HepG2 (cell line): ENCODE measurements around the gene ANKRD31. TPM values are rescaled to one million over a fixed set of nuclear protein-coding genes. Genes with fewer than 3 reads are reported as not detected.

Experiments
- ATAC-seq: fragments of 200-7000 bp; cut with Tn5 transposase; 3 replicates; pipeline ENCODE4 v1.9.1; 2020; ENCODE audit warnings: mild to moderate bottlenecking, moderate library complexity
- BruUV-seq: library from RNA; stranded (reverse); fragments of 400-500 nt; replicated peaks from 2 replicates; lab custom pipeline; 2021; lab: Mats Ljungman, UMichigan
- CTCF ChIA-PET: fragments of 300-600 bp; formaldehyde crosslinking; extraction: SDS; loops from one replicate; lab custom pipeline; 2021; ENCODE audit warnings: low total read pairs, inconsistent platforms, low intra/inter-chr PET ratio; lab: Yijun Ruan, JAX
- POLR2A ChIA-PET: fragments of 350-600 bp; sonication (Branson Sonifier 250); formaldehyde crosslinking; loops from one replicate; lab custom pipeline; 2020; ENCODE audit warnings: antibody characterized with exemption, inconsistent platforms; lab: Yijun Ruan, JAX
- DNase-seq: peaks from one replicate; pipeline ENCODE4 v3.0.0-alpha.2; 2015; ENCODE audit warnings: low spot score
- FAIRE-seq: peaks from 3 replicates; lab custom pipeline; 2011; peaks lifted over from hg19 to GRCh38; lab: Jason Lieb, UNC
- H2AFZ ChIP-seq: one replicate; pipeline ENCODE4 v1.6.1; 2011; ENCODE audit warnings: low read length, inconsistent platforms
- H3K27ac ChIP-seq: fragments of 300-600 bp; 3 replicates; pipeline ENCODE4 v1.8.0; 2011; ENCODE audit warnings: mixed run types, mild to moderate bottlenecking, mixed read lengths, low read length, inconsistent platforms; ENCODE audit not compliant: insufficient read depth; ENCODE audit errors: extremely low read length
- H3K27me3 ChIP-seq, 2 experiments: fragments of 200-600 bp in 1 of 2; 2 replicates in 1 of 2; 3 replicates in 1 of 2; pipeline versions ENCODE4 v1.6.0 to v1.8.0; 2011; ENCODE audit warnings: low read length in 2 of 2, mild to moderate bottlenecking in 2 of 2, moderate library complexity in 2 of 2, inconsistent platforms in 1 of 2; ENCODE audit not compliant: insufficient read depth in 2 of 2, control insufficient read depth in 1 of 2
- H3K36me3 ChIP-seq, 2 experiments: fragments of 200-600 bp in 1 of 2; replicated peaks in 1 of 2; 2 replicates in 1 of 2; 3 replicates in 1 of 2; pipeline versions ENCODE4 v1.5.1 to v1.8.0; 2011; ENCODE audit warnings: low read length in 2 of 2, inconsistent platforms in 1 of 2; ENCODE audit not compliant: insufficient read depth in 2 of 2, control insufficient read depth in 1 of 2
- H3K4me1 ChIP-seq: 2 replicates; pipeline ENCODE4 v1.5.1; 2012; ENCODE audit warnings: low read length, inconsistent platforms; ENCODE audit not compliant: insufficient read depth
- H3K4me2 ChIP-seq: 2 replicates; pipeline ENCODE4 v1.6.0; 2011; ENCODE audit warnings: low read depth, low read length, inconsistent platforms
- H3K4me3 ChIP-seq, 3 experiments: fragments of 200-600 bp in 1 of 3; sonication (generic), shearing (Covaris generic) in 1 of 3; replicated peaks in 1 of 3; 2 replicates each; pipeline ENCODE4 v1.5.1; 2011 to 2016; ENCODE audit warnings: low read length in 3 of 3, inconsistent platforms in 2 of 3, low read depth in 2 of 3, mild to moderate bottlenecking in 2 of 3, control low read depth in 1 of 3, mixed read lengths in 1 of 3; ENCODE audit not compliant: insufficient read depth in 1 of 3
- H3K79me2 ChIP-seq: one replicate; pipeline ENCODE4 v1.6.1; 2011; ENCODE audit warnings: low read length, inconsistent platforms; ENCODE audit not compliant: insufficient read depth
- H3K9ac ChIP-seq: 2 replicates; pipeline ENCODE4 v1.6.0; 2011; ENCODE audit warnings: mild to moderate bottlenecking, low read depth, low read length, inconsistent platforms; ENCODE audit not compliant: insufficient read depth
- H3K9me3 ChIP-seq: 2 replicates; pipeline ENCODE4 v1.5.1; 2012; ENCODE audit warnings: mild to moderate bottlenecking, low read length
- H4K20me1 ChIP-seq: 2 replicates; pipeline ENCODE4 v1.6.0; 2011; ENCODE audit warnings: inconsistent platforms, mild to moderate bottlenecking, low read length, moderate library complexity; ENCODE audit not compliant: insufficient read depth
- ATF2 ChIP-seq: sonication (generic); formaldehyde crosslinking; IDR thresholded peaks from 2 replicates; pipeline ENCODE4 v1.4.0; 2020; ENCODE audit warnings: missing genetic modification reagents
- FIP1L1 ChIP-seq: fragments of 200-400 bp; formaldehyde crosslinking; IDR thresholded peaks from 2 replicates; pipeline ENCODE4 v1.6.1; 2018; ENCODE audit warnings: low read depth, mild to moderate bottlenecking, low read length, moderate library complexity, borderline replicate concordance; ENCODE audit not compliant: insufficient read depth
- KAT7 ChIP-seq: IDR thresholded peaks from 2 replicates; pipeline ENCODE4 v1.6.1; 2018; ENCODE audit warnings: borderline replicate concordance, missing compliant biosample characterization
- KDM2A ChIP-seq: sonication (generic); formaldehyde crosslinking; IDR thresholded peaks from 2 replicates; pipeline ENCODE4 v1.4.0; 2020; ENCODE audit warnings: low read depth, missing genetic modification reagents, borderline replicate concordance
- SNAI1 ChIP-seq: sonication (generic); formaldehyde crosslinking; IDR thresholded peaks from 2 replicates; pipeline ENCODE4 v1.5.0; 2020; ENCODE audit warnings: mild to moderate bottlenecking, missing genetic modification reagents, borderline replicate concordance
- SNAPC2 ChIP-seq: sonication (generic); formaldehyde crosslinking; IDR thresholded peaks from 2 replicates; pipeline ENCODE4 v1.8.1; 2022; ENCODE audit warnings: mild to moderate bottlenecking, missing genetic modification reagents
- SOX13 ChIP-seq, 3 experiments: fragments of 450-650 bp in 1 of 3; sonication (generic) in 1 of 3; formaldehyde crosslinking in 1 of 3; IDR thresholded peaks in 2 of 3; conservative IDR thresholded peaks in 1 of 3; 2 replicates each; pipeline versions ENCODE4 v1.5.0 to v1.6.1; 2016 to 2020; ENCODE audit warnings: antibody characterized with exemption in 1 of 3, mild to moderate bottlenecking in 1 of 3, missing compliant biosample characterization in 1 of 3, missing genetic modification reagents in 1 of 3, moderate library complexity in 1 of 3
- ZMYM2 ChIP-seq: sonication (generic); formaldehyde crosslinking; IDR thresholded peaks from 2 replicates; pipeline ENCODE4 v1.8.0; 2022; ENCODE audit warnings: mild to moderate bottlenecking, missing genetic modification reagents
- ZNF280B ChIP-seq: sonication (generic); formaldehyde crosslinking; IDR thresholded peaks from 2 replicates; pipeline ENCODE4 v1.5.0; 2020; ENCODE audit warnings: missing genetic modification reagents, mild to moderate bottlenecking, borderline replicate concordance
- ZNF331 ChIP-seq: sonication (generic); formaldehyde crosslinking; IDR thresholded peaks from 2 replicates; pipeline ENCODE4 v1.4.0; 2020; ENCODE audit warnings: missing genetic modification reagents
- ZNF407 ChIP-seq: sonication (generic); formaldehyde crosslinking; IDR thresholded peaks from one replicate; pipeline ENCODE4 v1.5.1; 2020; ENCODE audit warnings: mild to moderate bottlenecking, missing genetic modification reagents; ENCODE audit errors: not compliant biosample characterization
- WGBS: methylation state at CpG from one replicate; pipeline ENCODE4 v1.1.6; 2017; ENCODE audit warnings: low lambda C conversion rate; 5-methylcytosine and 5-hydroxymethylcytosine counted together
- in situ Hi-C: cut with HindIII; loops from 2 replicates; pipeline ENCODE4 v1.10.0; 2017; ENCODE audit warnings: low pct_unique_long_range_greater_than_20kb; ENCODE audit not compliant: extremely low pct_ligation_motif_present
- intact Hi-C: fragments of 100-400 bp; cut with micrococcal nuclease; formaldehyde crosslinking; loops from one replicate; pipeline ENCODE4 v1.10.0; 2022; ENCODE audit not compliant: unreplicated experiment
- polyA plus RNA-seq, 8 experiments: library from polyadenylated mRNA; depleted of rRNA in 3 of 8; stranded (reverse) in 7 of 8; unstranded in 1 of 8; fragments of >200 nt; fragmentation: Illumina TruSeq in 4 of 8; extraction: Trizol in 4 of 8; gene quantifications; 2 replicates each; pipeline versions ENCODE4 v1.2.1 to v1.2.3, GENCODE V29; 2011 to 2016; ENCODE audit warnings: low read depth in 4 of 8, missing spikeins in 1 of 8, mixed read lengths in 1 of 8; ENCODE audit not compliant: insufficient read depth in 1 of 8
- total RNA-seq, 5 experiments: library from RNA; depleted of rRNA; stranded (reverse); fragments of >200 nt; fragmentation: Illumina TruSeq; extraction: Trizol; gene quantifications; 2 replicates each; pipeline ENCODE4 v1.2.3, GENCODE V29; 2016; ENCODE audit warnings: low read depth in 1 of 5

The ANKRD31 gene
- total and polyA plus RNA-seq, 2 of the 13 experiments (the other 11 are each of a cell fraction or from before 2014, with no cell fraction given), result 0.01 to 0.09 TPM

GRCh38 chr5:75020016-75020656 is 216.5 kb downstream of the ANKRD31 start:
- no peak overlapping the region for H2AFZ ChIP-seq
- intact Hi-C loops, result no loop called here
- H3K27me3 ChIP-seq, result no peaks in the 10 kb centered on the region
- H3K9me3 ChIP-seq, result no peaks in the 10 kb centered on the region
- WGBS, result 61% methylated on average over 9 of the region's 10 CpGs
- ChIA-PET POLR2A (no interaction called here), CTCF (no interaction called here)
- H3K4me3 ChIP-seq, result no peak overlapping the region
- in situ Hi-C loops, result no loop called here
- no peaks in the 10 kb centered on the region for H3K79me2 ChIP-seq
- H3K4me2 ChIP-seq, result no peak overlapping the region
- no peak for FAIRE-seq
- H3K4me1 ChIP-seq, result peaks cover 25% of the 10 kb centered on the region
- BruUV-seq, result no TSS peak
- peak; percentile 71 for ATAC-seq
- no peak overlapping the region for H3K27ac ChIP-seq
- peak; percentile 48 for DNase-seq
- H3K36me3 ChIP-seq, result no peaks in the 10 kb centered on the region
- H4K20me1 ChIP-seq, result no peaks in the 10 kb centered on the region
- no peak overlapping the region for H3K9ac ChIP-seq
- TF ChIP-seq ZNF407 (CRISPR knock-in tag), result no peak
- TF ChIP-seq KDM2A (CRISPR knock-in tag), result peak; percentile 46; the same call in 1 of the 2 replicates
- peak; percentile 96 for TF ChIP-seq ZMYM2 (CRISPR knock-in tag)
- peak; percentile 57 for TF ChIP-seq SOX13 (IDR thresholded peaks at IDR 0.05)
- peak in 1 of 2 experiments; percentile 94; a peak in 2 of 4 replicates for TF ChIP-seq SOX13 (CRISPR knock-in tag; conservative IDR thresholded peaks at IDR 0.05 in 1 of 2, IDR thresholded peaks at IDR 0.05 in 1 of 2)
- TF ChIP-seq SNAI1 (CRISPR knock-in tag), result peak; percentile 67; the same call in 1 of the 2 replicates
- TF ChIP-seq ATF2 (CRISPR knock-in tag), result 0 out of 2 replicates have a peak, but pooled peaks have one; percentile 23
- no peak for TF ChIP-seq FIP1L1
- TF ChIP-seq ZNF280B (CRISPR knock-in tag), result no peak
- TF ChIP-seq KAT7, result 0 out of 2 replicates have a peak, but pooled peaks have one; percentile 22
- peak; percentile 64; the same call in 1 of the 2 replicates for TF ChIP-seq ZNF331 (CRISPR knock-in tag)
- peak; percentile 40; the same call in 1 of the 2 replicates for TF ChIP-seq SNAPC2
